H9 (cell line): ENCODE measurements around the gene DNHD1. TPM values are rescaled to one million over a fixed set of nuclear protein-coding genes. Genes with fewer than 3 reads are reported as not detected.

ENCODE experiments used
- DNase-seq: peaks from one replicate; pipeline ENCODE4 v3.0.0-alpha.2; 2017
- H2AFZ ChIP-seq: one replicate; pipeline ENCODE4 v1.6.1; 2013; ENCODE audit warnings: mild to moderate bottlenecking, low read length, control low read depth, moderate library complexity
- H2AK5ac ChIP-seq: 2 replicates; pipeline ENCODE4 v1.6.1; 2013; ENCODE audit warnings: low read length, control low read depth, mixed read lengths; ENCODE audit not compliant: insufficient read length
- H2BK120ac ChIP-seq: one replicate; pipeline ENCODE4 v1.6.1; 2013; ENCODE audit warnings: low read depth, mild to moderate bottlenecking, low read length, control low read depth, inconsistent platforms; ENCODE audit not compliant: poor library complexity, severe bottlenecking
- H2BK12ac ChIP-seq: 2 replicates; pipeline ENCODE4 v1.6.1; 2013; ENCODE audit warnings: low read length, control low read depth, mixed read lengths, low read depth; ENCODE audit not compliant: insufficient read length
- H2BK15ac ChIP-seq: 2 replicates; pipeline ENCODE4 v1.6.1; 2013; ENCODE audit warnings: low read depth, low read length, control low read depth
- H2BK20ac ChIP-seq: one replicate; pipeline ENCODE4 v1.6.1; 2013; ENCODE audit warnings: low read depth, mild to moderate bottlenecking, low read length, control low read depth, inconsistent platforms; ENCODE audit not compliant: poor library complexity, severe bottlenecking
- H2BK5ac ChIP-seq: 2 replicates; pipeline ENCODE4 v1.6.1; 2013; ENCODE audit warnings: low read length, control low read depth, mixed read lengths; ENCODE audit not compliant: insufficient read length
- H3K14ac ChIP-seq: 2 replicates; pipeline ENCODE4 v1.6.1; 2013; ENCODE audit warnings: low read length, control low read depth; ENCODE audit not compliant: insufficient read depth
- H3K18ac ChIP-seq: 2 replicates; pipeline ENCODE4 v1.6.1; 2013; ENCODE audit warnings: low read depth, mild to moderate bottlenecking, mixed read lengths, low read length, control low read depth; ENCODE audit not compliant: insufficient read length
- H3K23ac ChIP-seq: 2 replicates; pipeline ENCODE4 v1.6.1; 2013; ENCODE audit warnings: low read length, control low read depth, mixed read lengths, low read depth; ENCODE audit not compliant: insufficient read length
- H3K23me2 ChIP-seq: 2 replicates; pipeline ENCODE4 v1.6.1; 2013; ENCODE audit warnings: low read depth, mild to moderate bottlenecking, mixed read lengths, low read length, control low read depth; ENCODE audit not compliant: insufficient read length, poor library complexity, severe bottlenecking
- H3K27ac ChIP-seq: 2 replicates; pipeline ENCODE4 v1.5.1; 2013; ENCODE audit warnings: low read length, control low read depth, mixed read lengths, low read depth; ENCODE audit not compliant: insufficient read length
- H3K27me3 ChIP-seq: 2 replicates; pipeline ENCODE4 v1.6.1; 2013; ENCODE audit warnings: low read length, control low read depth, inconsistent platforms; ENCODE audit not compliant: insufficient read depth
- H3K4ac ChIP-seq: 2 replicates; pipeline ENCODE4 v1.6.1; 2013; ENCODE audit warnings: low read depth, mild to moderate bottlenecking, control low read depth, inconsistent platforms, low read length, moderate library complexity
- H3K4me1 ChIP-seq: 2 replicates; pipeline ENCODE4 v1.6.1; 2013; ENCODE audit warnings: low read length, control low read depth, inconsistent platforms; ENCODE audit not compliant: insufficient read depth
- H3K4me2 ChIP-seq: 2 replicates; pipeline ENCODE4 v1.6.1; 2013; ENCODE audit warnings: low read length, control low read depth, mixed read lengths; ENCODE audit not compliant: insufficient read length, insufficient read depth
- H3K56ac ChIP-seq: 2 replicates; pipeline ENCODE4 v1.6.1; 2013; ENCODE audit warnings: low read depth, mild to moderate bottlenecking, mixed read lengths, low read length, control low read depth; ENCODE audit not compliant: insufficient read length
- H3K79me1 ChIP-seq: 2 replicates; pipeline ENCODE4 v1.6.1; 2013; ENCODE audit warnings: low read depth, mild to moderate bottlenecking, moderate library complexity, low read length, control low read depth, inconsistent platforms; ENCODE audit not compliant: insufficient read depth, poor library complexity, severe bottlenecking
- H3K79me2 ChIP-seq: 2 replicates; pipeline ENCODE4 v1.6.1; 2013; ENCODE audit warnings: low read length, control low read depth, inconsistent platforms; ENCODE audit not compliant: insufficient read depth
- H3K9ac ChIP-seq: 2 replicates; pipeline ENCODE4 v1.6.1; 2013; ENCODE audit warnings: low read length, control low read depth, mixed read lengths; ENCODE audit not compliant: insufficient read length; ENCODE audit errors: extremely low read depth
- H3K9me3 ChIP-seq: one replicate; pipeline ENCODE4 v1.6.1; 2013; ENCODE audit warnings: low read depth, low read length, inconsistent platforms; ENCODE audit not compliant: control insufficient read depth
- H3T11ph ChIP-seq: one replicate; pipeline ENCODE4 v1.6.1; 2013; ENCODE audit warnings: mild to moderate bottlenecking, low read length, control low read depth, inconsistent platforms
- H4K20me1 ChIP-seq: one replicate; pipeline ENCODE4 v1.6.1; 2013; ENCODE audit not compliant: control insufficient read depth, insufficient read length, insufficient read depth
- H4K5ac ChIP-seq: 2 replicates; pipeline ENCODE4 v1.6.1; 2013; ENCODE audit warnings: low read depth, mild to moderate bottlenecking, mixed read lengths, low read length, control low read depth; ENCODE audit not compliant: insufficient read length
- H4K8ac ChIP-seq: replicated peaks from 2 replicates; pipeline ENCODE4 v1.6.1; 2013; ENCODE audit warnings: low read length, control low read depth, mixed read lengths, low read depth; ENCODE audit not compliant: insufficient read length
- H4K91ac ChIP-seq: 2 replicates; pipeline ENCODE4 v1.6.1; 2013; ENCODE audit warnings: low read depth, mild to moderate bottlenecking, moderate library complexity, mixed read lengths, low read length, control low read depth; ENCODE audit not compliant: insufficient read length
- H3K27ac Mint-ChIP-seq, 3 experiments: 2 replicates in 2 of 3; 3 replicates in 1 of 3; pipeline ENCODE4 v1.8.0; 2020 to 2021; ENCODE audit warnings: mixed read lengths in 3 of 3, mild to moderate bottlenecking in 1 of 3, moderate library complexity in 1 of 3
- H3K27me3 Mint-ChIP-seq: 2 replicates; pipeline ENCODE4 v1.8.0; 2021; ENCODE audit warnings: low read depth, mild to moderate bottlenecking, moderate library complexity, mixed read lengths
- H3K36me3 Mint-ChIP-seq, 3 experiments: 2 replicates in 2 of 3; 3 replicates in 1 of 3; pipeline ENCODE4 v1.8.0; 2020 to 2021; ENCODE audit warnings: low read depth in 3 of 3, mixed read lengths in 3 of 3; ENCODE audit not compliant: insufficient read depth in 1 of 3
- H3K4me1 Mint-ChIP-seq, 2 experiments: 2 replicates each; pipeline ENCODE4 v1.8.0; 2020; ENCODE audit warnings: mixed read lengths in 2 of 2
- H3K4me3 Mint-ChIP-seq, 2 experiments: 2 replicates in 1 of 2; 3 replicates in 1 of 2; pipeline ENCODE4 v1.8.0; 2020 to 2021; ENCODE audit warnings: mild to moderate bottlenecking in 2 of 2, mixed read lengths in 2 of 2, moderate library complexity in 1 of 2
- H3K9me3 Mint-ChIP-seq, 2 experiments: 2 replicates in 1 of 2; 3 replicates in 1 of 2; pipeline ENCODE4 v1.8.0; 2020; ENCODE audit warnings: mild to moderate bottlenecking in 2 of 2, mixed read lengths in 2 of 2, moderate library complexity in 1 of 2
- WGBS: extraction: QIAGEN DNeasy Blood & Tissue Kit; methylation state at CpG from one replicate; pipeline ENCODE4 v1.1.7; 2013; ENCODE audit warnings: missing lambda C conversion rate, low lambda C conversion rate, mixed read lengths; ENCODE audit not compliant: insufficient read length; ENCODE audit errors: extremely low coverage; 5-methylcytosine and 5-hydroxymethylcytosine counted together
- total RNA-seq: library from RNA; stranded (reverse); gene quantifications from 2 replicates; pipeline ENCODE4 v1.2.1, GENCODE V29; 2021
- TF ChIP-seq, protein P1 (sequence below): fragments of 200-600 bp; sonication (generic); conservative IDR thresholded peaks from 3 replicates; pipeline ENCODE4 v1.8.0; 2021; ENCODE audit warnings: antibody characterized with exemption, mild to moderate bottlenecking

Gene DNHD1
- total RNA-seq, 1 experiment from 2014 or later: 3.5 TPM

DNA sequence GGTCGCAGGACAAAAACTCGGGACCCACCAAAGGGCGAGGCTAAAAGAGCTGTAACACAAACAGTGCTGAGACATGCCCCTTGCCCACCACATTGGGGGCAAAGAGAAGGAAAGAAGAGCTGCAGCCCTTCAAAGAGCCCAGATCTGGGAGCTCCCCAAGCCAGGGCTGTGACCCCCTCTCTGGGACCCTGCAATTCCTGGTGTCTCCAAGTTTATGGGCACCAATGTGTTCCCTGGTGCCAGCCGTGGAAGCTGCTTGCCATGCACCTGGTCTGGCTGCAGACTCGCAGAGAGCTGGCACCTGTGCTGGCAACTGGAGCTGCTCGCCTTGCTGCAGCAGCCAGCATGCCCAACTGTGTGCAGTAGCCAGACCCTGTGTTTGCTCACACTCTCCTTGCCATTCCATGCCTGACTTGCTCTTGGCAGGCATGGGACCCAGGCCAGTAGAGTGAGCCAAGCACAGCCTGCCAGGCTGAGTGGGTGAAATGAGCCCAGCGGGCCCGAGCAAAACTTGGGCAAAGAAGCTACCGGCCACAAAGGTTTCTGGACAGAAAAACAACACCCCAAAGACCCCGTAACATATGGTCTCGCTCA lies 90.4 kb downstream of the DNHD1 start:
- TF ChIP-seq, protein P1, sequence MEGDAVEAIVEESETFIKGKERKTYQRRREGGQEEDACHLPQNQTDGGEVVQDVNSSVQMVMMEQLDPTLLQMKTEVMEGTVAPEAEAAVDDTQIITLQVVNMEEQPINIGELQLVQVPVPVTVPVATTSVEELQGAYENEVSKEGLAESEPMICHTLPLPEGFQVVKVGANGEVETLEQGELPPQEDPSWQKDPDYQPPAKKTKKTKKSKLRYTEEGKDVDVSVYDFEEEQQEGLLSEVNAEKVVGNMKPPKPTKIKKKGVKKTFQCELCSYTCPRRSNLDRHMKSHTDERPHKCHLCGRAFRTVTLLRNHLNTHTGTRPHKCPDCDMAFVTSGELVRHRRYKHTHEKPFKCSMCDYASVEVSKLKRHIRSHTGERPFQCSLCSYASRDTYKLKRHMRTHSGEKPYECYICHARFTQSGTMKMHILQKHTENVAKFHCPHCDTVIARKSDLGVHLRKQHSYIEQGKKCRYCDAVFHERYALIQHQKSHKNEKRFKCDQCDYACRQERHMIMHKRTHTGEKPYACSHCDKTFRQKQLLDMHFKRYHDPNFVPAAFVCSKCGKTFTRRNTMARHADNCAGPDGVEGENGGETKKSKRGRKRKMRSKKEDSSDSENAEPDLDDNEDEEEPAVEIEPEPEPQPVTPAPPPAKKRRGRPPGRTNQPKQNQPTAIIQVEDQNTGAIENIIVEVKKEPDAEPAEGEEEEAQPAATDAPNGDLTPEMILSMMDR: no peak

More for the DNA sequence above, 90.4 kb downstream of the DNHD1 start:
- Histone ChIP-seq H2BK20ac (no peak overlapping the region), H2BK5ac (no peak overlapping the region), H3T11ph (no peak overlapping the region), H3K79me1 (no peaks in the 10 kb centered on the region), H3K14ac (no peak overlapping the region), H2BK12ac (no peak overlapping the region), H4K91ac (no peak overlapping the region), H3K27me3 (no peaks in the 10 kb centered on the region), H3K9me3 (no peaks in the 10 kb centered on the region), H3K23ac (no peak overlapping the region), H2BK15ac (no peak overlapping the region), H4K5ac (no peak overlapping the region), H3K79me2 (no peaks in the 10 kb centered on the region), H3K27ac (no peak overlapping the region), H3K9ac (no peak overlapping the region), H4K20me1 (no peaks in the 10 kb centered on the region), H3K4me1 (no peaks in the 10 kb centered on the region), H3K4me2 (no peak overlapping the region), H3K4ac (no peak overlapping the region), H2AK5ac (no peak overlapping the region), H2AFZ (no peak overlapping the region), H3K23me2 (no peaks in the 10 kb centered on the region), H4K8ac (no peak overlapping the region), H2BK120ac (no peak overlapping the region), H3K56ac (no peak overlapping the region), H3K18ac (no peak overlapping the region)
- no CpG with 5 or more reads among the region's 11 CpGs for WGBS
- no peak overlapping the region for H3K4me3 Mint-ChIP-seq
- DNase-seq: no peak
- H3K36me3 Mint-ChIP-seq: peaks cover 7 to 17% (median 9%) of the 10 kb centered on the region in 3 experiments; a peak in 5 of 7 replicates
- H3K4me1 Mint-ChIP-seq: peaks cover 6% of the 10 kb centered on the region in 2 experiments; a peak in 3 of 4 replicates
- H3K27ac Mint-ChIP-seq: peak overlapping the region in 1 of 3 experiments; percentile 46; a peak in 1 of 7 replicates
- H3K27me3 Mint-ChIP-seq: no peaks in the 10 kb centered on the region
- H3K9me3 Mint-ChIP-seq: peaks cover 19 to 20% of the 10 kb centered on the region in 2 experiments
